CD4-positive, alpha-beta T cell treated with Interleukin-1 beta for 1 hour (primary cell): ENCODE results near the gene COL13A1.

Source experiments
- DNase-seq, 2 donors: peaks; one replicate each; pipeline ENCODE4 v3.0.0-alpha.2; 2020 to 2022

The COL13A1 gene

DNA sequence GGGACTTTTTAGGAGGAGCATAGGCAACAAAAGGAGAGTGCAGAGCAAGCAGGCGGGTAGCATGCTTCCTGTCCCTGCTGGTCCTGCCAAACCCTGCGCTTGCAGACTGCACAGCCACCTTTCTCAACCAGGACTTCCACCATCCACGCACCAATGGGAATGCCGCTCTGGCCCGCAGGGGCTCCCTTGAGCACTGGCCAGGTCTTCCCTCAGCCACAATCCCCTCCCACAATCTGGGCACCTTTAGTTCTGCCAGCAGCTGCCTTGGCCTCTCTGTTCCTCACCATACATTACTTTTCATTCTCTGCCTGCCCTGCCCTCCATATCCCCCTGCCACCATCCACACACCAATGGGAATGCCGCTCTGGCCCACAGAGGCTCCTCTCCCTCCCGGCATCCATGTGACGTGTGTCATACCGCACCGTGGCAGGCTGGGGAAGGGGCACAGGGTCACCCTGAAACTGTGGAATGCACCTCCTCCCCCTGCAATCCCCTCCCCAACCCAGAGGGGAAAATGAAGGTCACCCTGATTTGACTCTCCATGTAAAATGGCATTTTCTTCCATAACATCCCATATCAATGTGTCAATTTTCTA is 153.6 kb downstream of the COL13A1 start:
- no peak for DNase-seq

DNA sequence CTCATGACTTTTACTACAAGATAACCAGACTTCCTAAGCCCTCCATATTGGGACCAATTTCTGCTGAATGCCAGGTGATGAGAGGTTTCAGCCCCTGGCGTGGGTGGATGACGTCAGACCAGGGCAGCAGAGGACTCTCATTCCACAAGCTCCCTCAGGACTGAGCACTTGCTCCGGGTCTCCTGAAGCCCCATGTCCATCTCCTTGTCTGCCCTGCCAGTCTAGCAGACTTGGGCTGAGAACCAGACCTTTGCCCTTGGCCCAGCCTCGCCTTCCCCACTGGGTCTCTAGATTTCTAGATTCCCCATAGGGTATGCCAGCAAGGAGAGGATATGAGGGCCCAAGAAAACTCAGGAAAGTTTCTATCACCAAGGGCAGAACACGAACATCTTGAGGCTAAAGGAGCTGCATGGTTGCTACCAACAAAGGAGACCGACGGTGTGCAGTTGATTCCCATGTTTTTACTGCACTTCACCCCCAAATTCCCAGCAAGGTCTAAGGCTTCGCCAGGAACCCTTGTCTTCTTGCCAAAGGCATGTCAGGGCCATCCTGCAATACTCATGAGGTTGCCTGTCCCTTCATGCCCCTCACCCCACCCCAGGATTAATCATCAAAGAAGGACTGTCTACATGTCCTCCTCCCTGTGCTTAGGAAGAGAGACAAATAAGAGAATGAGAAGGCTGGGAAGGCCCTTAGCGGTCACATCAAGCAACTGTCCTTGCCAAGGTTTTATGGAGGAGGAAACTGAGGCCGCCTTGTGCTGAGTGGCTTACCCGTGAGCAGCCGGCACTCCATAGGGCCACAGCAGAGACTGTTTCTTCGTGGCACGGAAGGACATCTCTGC is 154.4 kb downstream of the COL13A1 start:
- DNase-seq = no peak

DNA sequence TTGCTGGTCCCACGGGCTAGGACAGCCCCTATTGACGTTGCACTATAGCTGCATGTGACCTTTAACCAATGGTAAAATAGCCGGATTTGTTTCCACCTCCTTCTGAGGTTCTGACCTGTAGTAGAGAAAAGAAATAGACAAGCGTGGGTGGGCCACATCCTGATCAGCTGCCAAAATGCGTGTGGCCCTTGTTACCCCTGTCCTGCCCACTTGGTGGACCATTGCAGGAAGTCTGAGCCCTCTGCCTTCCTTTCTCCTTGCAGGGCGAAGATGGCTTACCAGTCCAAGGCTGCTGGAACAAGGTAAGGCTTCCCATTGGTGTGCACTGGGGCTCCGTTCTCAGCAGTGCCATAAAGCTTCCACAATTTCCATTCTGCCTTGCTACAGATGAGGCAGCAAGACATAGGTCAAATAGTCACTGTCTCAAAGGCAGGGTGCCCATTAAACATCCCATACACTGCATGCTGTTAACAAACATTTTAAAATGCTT is 155.1 kb downstream of the COL13A1 start:
- no peak for DNase-seq

DNA sequence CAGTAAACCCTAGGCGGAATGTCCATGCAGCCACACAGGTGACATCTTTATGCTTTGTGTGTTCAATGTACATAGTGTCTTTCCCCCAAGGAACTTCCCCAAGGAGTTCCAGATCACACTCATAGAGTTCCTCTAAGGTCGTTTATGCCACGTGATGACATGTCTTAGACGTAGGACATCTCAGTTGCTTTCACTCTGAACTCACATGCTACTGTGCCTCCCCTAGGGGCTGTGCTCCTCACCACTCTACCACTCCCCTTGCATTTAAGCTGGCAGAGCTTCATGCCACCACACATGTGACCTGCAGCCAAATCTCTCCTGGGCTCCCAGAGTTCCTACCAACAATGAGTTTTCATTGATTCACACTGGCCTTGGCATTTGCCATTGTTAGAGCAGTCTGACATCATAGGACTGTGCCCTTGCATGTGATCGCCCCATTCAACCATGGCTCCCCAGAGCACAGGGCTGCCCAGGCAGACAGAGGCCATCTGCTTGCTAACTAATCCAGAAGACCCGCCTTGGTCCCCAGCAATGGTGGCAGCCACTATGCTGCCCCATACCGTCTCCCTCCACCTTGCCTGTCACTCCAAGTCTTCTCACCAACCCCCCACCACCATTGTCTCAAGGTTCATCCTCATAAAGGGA is 155.7 kb downstream of the COL13A1 start:
- no peak for DNase-seq

DNA sequence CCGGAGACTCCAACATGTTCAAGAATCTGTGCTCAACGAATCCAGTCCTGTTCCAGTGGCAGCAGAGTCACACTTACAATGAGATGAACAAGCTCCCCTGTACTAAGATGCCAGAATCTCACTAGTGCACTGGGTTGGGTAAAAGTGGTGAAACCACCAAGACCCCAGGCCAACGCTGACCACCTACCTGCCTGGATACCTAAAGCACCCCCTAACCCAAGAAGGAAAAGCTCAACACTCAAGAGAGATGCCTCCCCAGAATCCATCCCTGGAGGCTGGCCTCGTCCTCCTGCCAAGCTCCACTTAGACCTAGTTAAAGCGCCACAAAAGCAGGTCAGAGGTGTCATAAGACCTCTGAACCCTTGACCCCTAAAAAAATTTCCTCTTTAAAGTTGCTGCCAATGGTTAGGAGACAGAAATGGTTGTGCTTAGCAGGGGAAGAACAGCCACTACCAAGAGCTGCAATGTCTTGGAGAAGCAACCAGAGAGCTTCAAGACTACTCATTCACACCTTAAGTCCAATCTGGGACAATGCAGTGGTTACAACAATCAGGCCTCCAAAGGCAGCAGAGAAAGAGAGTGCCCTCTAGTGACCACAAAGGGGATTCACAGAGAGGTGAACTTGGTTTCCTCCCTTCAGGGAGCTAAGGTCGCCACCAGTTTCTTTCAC is 156.3 kb downstream of the COL13A1 start:
- peak in 1 of 2 donors; percentile 23 for DNase-seq

DNA sequence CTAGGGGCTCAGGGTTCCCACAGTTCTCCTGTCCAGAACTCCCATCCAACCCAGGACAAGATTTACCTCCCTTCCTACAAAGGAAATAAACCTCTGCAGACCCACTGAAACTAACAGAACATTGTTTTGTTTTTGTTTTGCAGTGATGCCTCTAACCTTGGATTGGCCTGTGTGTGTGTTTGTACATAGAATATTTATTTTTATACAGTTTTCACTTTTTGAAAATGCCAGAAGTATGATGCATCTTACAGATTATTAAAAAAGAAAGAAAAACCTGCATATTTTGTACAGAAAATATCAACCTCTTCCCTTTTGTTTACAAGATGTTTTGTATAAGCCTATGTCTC is 156.8 kb downstream of the COL13A1 start:
- no peak for DNase-seq

DNA sequence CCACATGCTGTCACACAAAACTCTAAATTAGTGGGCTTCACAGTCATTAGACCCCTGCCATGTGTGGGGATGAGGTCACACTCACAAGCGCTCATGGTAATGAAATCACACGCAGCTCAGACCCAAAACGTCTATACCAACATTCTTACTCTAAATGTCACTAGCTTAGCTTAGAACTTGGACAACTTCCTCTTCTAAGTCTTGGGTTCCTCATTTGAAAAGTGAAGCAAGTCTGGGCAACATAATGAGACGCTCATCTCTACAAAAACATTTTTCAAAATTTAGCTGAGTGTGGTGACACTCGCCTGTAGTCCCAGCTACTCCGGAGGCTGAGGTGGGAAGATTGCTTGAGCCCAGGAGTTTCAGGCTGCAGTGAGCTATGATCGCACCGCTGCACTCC is 158.2 kb downstream of the COL13A1 start:
- peak in 1 of 2 donors; percentile 11 for DNase-seq

DNA sequence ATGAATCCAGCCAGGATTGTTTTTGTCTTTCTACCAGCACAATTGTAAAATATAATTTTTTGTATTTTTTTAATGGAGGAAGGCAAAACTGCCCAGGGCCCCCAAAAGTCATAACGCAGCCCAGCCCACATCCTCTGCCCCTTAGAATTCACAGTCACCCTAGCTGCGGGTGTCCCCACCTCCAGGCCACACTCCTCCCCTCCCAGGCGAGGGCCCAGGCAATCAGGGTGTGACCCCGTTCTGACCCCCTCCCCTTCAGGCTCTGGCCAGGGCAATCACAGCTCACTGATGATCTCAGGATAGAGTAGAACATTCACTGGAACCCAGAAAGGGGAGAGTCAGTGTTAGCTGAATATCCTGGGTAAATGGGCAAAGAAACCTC is 158.9 kb downstream of the COL13A1 start:
- DNase-seq = no peak

DNA sequence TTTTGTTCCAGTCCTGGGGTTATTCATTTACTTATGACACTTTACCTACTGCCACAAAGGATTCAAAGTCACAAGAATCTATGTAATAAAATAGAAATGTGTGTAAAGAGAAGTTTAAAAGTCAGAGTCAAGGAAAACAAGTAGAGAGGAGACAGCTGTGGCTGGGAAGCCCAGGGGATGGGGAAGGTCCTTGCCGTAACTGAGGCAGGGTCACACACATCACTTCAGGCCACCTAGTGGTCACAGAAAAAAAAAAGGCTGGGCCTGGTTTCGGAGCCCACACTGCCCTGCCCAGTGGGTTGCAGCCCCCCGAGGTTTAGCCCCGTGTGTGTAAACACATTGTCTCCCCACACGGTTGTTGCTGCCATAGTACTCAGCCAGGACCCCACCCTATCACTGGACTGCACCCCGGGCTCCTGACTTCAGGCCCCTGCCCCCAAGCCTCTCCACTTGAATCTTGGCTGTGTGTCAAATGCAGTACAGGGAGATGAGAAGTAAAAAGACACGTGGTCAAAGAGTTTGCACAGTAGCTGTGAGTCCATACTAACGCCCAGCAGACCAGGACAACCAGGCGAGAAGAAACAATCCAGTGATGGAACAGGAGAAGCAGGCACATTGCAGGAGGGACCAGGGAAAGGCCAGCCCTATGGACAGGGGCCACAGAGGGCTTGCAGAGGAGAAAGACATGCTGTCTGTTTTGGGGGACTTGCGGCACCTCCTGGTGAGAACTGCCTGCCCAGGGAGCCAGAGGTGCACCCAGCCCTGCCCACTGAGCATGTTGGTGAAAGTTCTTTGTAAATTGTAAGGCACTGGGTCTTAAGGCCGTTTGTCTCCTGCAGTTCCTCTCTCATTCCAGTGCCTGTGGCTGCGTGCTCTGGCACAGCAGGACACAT is 159.5 kb downstream of the COL13A1 start:
- no peak for DNase-seq

DNA sequence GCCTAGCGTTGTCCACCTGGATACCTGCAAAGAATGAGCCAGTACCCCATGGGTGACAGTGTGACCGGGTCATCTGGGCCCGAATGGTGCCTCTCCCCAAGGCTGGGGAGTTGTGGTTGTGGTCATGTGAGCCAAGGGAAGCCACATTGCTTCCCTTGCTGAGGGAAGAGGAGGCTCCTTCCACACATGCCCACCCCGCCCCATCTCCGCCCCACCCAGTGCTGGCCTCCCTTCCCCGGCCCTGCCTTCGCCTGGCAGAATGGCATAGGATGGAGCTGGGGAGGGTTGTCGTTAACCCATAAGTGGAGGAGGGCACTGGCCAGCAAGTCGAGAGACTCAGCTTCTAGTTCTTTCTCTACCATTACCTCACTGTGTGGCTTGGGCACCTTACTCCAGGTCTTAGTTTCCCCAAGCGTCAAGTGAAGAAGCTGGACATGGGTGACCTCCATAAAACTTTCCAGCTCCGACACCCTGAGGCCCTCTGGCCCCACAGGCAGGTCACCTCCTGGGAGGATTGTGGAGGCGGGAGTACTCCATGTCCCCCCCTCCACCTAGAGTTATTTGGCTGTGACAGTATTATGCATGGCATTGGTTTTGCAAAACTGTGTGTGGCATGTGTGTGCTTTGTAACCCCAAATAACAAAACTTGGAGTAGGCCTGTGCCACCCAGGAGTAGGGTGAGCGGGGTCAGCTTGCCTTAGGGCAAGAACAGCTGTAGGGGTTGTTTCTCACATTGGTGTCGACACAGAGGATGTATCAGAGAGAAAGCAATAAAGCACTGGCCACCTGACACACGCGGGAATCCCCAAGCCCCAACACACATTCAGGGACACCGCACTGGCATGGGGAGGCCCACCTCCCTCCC is 160.4 kb downstream of the COL13A1 start:
- DNase-seq = no peak

DNA sequence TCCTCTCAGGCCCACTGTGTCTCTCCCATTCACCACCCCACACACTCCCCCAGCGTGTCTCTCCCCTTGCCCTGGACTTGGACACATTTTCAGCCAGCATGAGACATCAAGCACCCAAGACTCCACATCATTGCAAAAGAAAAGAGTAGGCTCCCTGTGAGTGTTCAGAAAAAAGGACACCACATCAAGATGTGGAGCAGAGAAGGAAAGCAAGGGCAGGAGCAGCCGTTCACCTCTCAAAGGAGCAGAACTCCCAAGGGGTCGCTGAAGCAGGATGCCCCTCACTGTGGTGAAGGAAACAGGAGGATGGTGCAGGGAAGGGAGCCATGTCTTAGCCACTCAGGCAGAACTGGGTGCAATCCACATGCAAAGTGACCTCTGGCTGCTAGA is 161.0 kb downstream of the COL13A1 start:
- DNase-seq = no peak

DNA sequence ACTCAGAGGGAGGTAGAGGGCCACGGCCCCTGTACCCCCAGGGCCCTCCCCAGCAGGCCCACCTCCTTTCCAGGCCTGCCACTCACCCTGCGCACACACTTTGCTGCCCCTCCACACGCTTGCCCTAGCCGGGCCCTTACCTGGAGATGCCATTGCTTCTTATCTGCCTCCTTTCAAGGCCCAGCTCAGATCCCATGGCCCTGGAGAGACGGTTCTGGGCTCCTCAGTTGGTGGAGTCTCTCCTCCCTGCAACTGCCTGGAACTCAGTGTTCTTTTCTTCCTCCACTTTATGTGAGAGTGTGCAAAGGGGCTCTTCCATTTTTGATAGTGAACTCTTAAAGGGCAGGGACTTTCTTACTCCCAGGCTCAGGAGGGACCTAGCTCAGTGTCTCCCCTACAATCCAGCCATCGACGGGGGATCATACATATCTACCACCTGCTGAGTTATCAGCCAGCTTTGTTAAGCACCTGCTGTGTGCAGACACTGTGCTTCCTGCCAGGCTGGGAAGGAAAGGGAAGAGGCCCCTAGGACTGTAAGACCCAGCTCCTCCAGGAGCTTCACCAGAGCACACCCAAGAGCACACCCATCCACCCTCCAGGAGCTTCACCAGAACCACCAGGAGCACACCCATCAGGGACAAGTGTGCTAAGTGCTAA is 161.6 kb downstream of the COL13A1 start:
- DNase-seq = no peak

DNA sequence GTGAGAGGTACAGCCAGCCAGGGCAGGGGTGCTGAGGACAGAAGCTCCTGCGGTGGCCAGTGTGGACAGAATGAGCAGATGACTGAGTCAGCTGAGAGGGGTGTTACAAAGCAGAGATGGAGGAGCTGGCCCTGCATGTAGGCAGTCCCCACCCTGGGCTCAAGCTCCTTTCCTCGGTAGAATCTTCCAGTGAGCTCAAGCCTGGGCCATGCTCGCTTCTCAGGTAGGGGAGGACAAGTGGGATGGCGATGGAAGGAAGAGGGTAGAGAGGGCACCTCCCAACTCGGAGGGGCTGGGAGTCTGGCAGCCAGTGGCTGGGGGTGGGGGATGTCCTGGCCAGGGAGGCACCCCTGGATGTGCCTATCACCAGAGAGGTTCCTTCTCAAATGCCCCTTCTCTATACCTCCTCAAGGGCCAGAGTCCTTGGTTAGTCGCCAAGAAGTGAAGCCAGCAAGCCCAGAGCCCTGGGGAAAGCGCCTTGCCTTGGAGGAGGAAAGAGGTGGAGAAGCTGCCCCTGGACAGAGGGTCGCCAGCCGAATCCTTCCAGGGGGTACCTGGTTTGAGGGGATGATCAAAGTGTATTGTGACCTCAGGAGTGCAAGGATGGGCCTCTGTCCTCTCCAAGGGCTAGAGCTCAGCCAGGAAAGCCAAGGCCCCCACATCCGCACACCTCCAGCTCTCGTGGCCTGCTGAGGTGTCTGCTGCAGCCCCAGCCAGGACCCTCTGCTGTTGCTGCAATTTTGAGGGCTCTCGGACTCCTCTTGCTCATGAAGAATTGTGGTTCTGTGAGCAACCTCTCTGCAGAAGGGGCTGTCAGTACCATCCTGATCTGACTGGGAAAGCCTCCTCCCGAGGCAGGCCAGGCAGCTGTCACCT is 162.4 kb downstream of the COL13A1 start:
- no peak for DNase-seq

DNA sequence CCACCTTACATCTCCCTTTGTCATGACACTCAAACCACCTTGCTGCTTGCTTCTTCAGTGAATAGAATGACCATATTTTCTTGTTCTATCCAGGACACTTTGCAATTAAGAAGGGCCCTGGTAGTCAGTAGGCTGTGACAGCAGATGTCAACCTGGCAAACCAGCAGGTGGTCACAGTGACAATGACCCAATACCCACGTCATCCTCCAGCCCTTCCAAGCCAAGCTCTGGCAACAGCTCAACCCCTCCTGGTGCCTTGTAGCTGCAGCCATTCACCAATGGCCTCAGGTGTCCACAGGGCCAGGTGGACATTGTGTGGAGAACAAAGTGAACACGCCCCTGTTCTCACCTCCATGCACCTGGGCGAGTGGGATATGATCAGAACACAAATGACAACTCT is 163.4 kb downstream of the COL13A1 start:
- DNase-seq = no peak

DNA sequence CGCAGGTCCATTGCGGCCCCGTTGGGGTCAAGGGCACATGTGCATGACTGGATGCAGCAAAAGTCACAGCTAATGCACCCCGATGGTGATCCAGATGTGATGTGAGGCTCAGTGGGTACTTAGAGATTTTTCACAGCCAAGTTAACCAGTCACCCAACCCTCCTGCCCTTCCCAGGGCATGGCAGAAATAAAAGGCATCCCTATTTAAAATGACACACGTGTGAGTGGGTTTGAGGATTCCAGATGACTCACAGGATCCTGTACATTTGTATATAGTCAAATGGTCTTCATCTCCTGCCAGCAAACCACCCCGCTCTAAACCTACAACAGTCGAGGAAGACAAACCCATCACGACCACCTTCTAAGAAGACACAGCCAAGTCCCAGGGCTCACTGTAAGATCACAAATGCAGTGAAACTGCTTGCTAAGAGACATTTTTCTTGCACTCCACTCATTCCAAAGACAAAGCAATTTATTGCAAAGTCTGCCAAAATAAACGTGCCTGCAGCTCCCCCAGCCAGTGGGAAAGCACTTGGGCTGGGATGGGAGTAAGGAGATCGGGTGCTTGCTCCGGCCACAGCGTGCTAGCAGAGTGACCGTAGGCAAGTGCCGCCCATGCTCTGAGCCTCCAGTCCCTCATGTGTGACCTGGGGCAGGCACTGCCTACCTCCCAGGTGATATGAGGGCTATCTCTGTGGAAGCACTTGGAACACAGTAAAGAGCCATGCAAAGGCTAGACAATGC is 164.4 kb downstream of the COL13A1 start:
- no peak for DNase-seq

DNA sequence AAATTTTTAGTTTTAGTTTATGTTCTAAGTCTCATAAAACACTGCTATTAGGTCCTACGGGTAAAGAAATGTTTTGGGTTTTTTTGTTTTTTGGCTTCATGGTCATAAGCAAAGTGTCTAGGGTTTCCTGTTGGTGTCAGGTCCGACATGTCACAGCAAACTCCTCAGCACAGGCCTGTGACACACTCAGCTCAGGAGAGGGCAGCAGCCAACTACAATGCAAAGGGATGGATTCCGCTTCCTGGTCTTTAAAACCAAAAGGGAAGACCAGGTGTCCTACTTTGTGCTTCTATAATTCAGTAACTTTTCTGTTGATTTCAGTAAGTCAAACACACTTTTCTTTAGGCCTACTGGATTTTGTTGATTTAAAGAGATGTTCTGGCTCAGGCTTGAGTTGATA is 167.1 kb downstream of the COL13A1 start:
- DNase-seq = no peak

DNA sequence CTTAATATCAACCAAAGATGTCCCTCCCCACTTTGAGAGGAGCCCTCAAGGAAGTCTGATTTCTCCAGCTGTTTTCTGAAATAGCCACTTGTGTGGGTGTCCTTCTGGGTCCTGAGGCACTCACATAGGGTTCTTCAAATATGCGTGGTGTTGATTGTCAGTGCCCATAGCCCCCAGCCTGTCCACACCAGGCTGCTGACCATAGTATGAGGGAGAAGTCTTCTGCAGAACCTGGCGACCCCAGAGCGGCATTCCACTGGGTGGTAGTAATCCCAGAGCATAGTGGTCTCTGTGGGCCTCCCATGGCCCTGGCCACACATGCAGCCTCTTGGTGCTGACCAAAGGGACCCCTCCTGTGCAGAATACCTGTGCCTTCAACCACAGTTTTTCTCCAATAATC is 168.3 kb downstream of the COL13A1 start:
- DNase-seq = no peak

DNA sequence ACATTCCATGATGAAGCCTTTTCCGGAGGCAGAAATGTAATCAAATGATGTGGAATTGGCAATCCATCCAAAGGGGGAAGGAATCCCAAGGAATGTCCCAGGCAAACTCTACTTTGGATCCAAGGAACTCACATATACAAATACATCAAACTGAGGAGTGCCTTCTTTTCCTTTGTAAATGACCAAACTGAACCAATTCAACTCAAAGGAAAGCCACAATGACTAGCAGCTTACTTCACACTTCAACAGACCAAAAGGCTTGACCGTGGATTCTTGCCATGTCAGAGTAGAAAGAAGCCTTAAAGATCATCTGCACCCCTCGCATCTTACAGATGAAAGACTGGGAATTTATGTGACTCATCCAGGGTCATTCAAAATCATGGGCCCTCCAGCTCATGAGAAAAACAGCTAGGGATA is 171.3 kb downstream of the COL13A1 start:
- no peak for DNase-seq

DNA sequence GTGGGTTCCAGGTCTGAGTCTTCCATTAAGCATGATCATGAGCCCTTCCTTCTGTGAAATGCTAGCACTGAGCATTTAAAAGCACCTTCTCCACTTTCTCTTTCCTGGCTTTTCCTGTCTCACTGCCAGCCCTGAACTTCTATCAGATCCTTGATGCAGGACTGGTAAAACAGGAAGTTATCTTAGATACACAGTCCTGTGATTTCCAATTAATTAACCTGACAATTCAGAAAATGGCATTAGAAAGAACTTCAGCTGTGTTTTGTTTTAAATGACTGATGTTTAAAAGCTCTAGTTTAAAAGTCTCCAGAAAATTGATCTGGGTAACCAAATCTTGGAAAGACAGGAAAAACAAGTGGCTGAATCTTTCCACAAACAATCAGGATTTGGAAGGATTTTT is 172.0 kb downstream of the COL13A1 start:
- no peak for DNase-seq
